SU-DHL-6 (cell line): Measurements from ENCODE around the gene OSBPL5.

ENCODE experiments used
- EZH2phosphoT487 ChIP-seq: fragments of 200-600 bp; sonication (generic), shearing (Covaris generic); conservative IDR thresholded peaks from 2 replicates; pipeline ENCODE4 v1.6.1; 2018; ENCODE audit warnings: mild to moderate bottlenecking, antibody characterized with exemption, low read length, moderate library complexity, mixed read lengths
- TF ChIP-seq, protein P1 (sequence below): fragments of 200-600 bp; sonication (generic); IDR thresholded peaks from one replicate; pipeline ENCODE4 v1.5.1; 2017; ENCODE audit warnings: antibody characterized with exemption, mild to moderate bottlenecking, low read length, moderate library complexity; ENCODE audit not compliant: insufficient read depth, poor library complexity, severe bottlenecking

DNA sequence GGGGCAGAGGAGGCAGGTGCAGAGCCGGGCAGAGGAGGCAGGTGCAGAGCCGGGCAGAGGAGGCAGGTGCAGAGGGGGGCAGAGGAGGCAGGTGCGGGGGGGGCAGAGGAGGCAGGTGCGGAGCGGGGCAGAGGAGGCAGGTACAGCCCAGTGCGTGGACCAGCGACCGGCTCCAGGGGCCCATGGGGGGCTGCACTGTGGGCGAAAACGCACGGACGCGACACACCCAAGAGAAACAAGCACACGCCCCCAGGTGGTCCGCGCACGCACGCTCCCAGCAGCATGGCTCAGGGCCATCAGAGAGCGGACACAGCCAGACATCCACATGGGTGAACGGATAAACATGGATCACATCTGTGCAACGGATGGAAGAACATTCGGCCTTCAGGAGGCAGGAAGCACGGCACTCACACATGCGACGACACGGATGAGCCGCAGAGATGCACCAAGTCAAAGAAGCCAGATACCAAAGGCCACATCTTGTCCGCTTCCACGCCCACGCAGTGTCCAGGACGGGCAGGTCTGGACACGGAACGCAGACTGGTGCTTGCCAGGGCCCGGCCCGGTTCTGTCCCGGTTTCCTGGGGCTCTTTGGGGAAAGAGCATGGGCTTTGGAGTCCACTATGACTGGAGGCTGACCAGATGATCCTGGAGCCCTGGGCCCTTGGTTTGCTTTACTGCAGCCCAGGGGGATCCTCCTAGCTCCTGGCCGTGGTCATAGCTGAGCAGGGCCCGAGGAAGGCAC is 21.8 kb downstream of the OSBPL5 start:
- TF ChIP-seq, protein P1, sequence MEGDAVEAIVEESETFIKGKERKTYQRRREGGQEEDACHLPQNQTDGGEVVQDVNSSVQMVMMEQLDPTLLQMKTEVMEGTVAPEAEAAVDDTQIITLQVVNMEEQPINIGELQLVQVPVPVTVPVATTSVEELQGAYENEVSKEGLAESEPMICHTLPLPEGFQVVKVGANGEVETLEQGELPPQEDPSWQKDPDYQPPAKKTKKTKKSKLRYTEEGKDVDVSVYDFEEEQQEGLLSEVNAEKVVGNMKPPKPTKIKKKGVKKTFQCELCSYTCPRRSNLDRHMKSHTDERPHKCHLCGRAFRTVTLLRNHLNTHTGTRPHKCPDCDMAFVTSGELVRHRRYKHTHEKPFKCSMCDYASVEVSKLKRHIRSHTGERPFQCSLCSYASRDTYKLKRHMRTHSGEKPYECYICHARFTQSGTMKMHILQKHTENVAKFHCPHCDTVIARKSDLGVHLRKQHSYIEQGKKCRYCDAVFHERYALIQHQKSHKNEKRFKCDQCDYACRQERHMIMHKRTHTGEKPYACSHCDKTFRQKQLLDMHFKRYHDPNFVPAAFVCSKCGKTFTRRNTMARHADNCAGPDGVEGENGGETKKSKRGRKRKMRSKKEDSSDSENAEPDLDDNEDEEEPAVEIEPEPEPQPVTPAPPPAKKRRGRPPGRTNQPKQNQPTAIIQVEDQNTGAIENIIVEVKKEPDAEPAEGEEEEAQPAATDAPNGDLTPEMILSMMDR = no peak
- TF ChIP-seq EZH2phosphoT487 = no peak
